ENCODE data around the gene LIPA. TPM values are rescaled to one million over a fixed set of nuclear protein-coding genes. Genes with fewer than 3 reads are reported as not detected.

LIPA gene
- total and polyA plus RNA-seq, 9 of the 15 experiments (the other 6 are each of a cell fraction or from before 2014, with no cell fraction given) = 0.07 to 0.40 (median 0.15) TPM; not detected in 1

- H3K9ac ChIP-seq (ENCODE audit: insufficient read depth in 1 of 2, low read depth in 2 of 2, low read length in 2 of 2) = no peak overlapping the region
- intact Hi-C loops (cut with micrococcal nuclease) = no loop called here
- 0% methylated on average over 2 of the region's 2 CpGs for WGBS (ENCODE audit: insufficient coverage, low coverage, missing lambda C conversion rate)
- in situ Hi-C loops (cut with MboI) = no loop called here
- H2AFZ ChIP-seq (ENCODE audit: low read depth, low read length) = no peak overlapping the region
- H3K4me2 ChIP-seq (ENCODE audit: insufficient read depth, low read length) = no peak overlapping the region
- no peaks in the 10 kb centered on the region for H3K9me1 ChIP-seq (ENCODE audit: control insufficient read depth, insufficient read depth, low read length)
- ChIA-PET POLR2A (no interaction called here), CTCF (ENCODE audit: low intra/inter-chr PET ratio) (no interaction called here)
- TF ChIP-seq, protein P1, sequence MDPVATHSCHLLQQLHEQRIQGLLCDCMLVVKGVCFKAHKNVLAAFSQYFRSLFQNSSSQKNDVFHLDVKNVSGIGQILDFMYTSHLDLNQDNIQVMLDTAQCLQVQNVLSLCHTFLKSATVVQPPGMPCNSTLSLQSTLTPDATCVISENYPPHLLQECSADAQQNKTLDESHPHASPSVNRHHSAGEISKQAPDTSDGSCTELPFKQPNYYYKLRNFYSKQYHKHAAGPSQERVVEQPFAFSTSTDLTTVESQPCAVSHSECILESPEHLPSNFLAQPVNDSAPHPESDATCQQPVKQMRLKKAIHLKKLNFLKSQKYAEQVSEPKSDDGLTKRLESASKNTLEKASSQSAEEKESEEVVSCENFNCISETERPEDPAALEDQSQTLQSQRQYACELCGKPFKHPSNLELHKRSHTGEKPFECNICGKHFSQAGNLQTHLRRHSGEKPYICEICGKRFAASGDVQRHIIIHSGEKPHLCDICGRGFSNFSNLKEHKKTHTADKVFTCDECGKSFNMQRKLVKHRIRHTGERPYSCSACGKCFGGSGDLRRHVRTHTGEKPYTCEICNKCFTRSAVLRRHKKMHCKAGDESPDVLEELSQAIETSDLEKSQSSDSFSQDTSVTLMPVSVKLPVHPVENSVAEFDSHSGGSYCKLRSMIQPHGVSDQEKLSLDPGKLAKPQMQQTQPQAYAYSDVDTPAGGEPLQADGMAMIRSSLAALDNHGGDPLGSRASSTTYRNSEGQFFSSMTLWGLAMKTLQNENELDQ (CRISPR knock-in tag; IDR thresholded peaks at IDR 0.05; ENCODE audit: borderline replicate concordance) = no peak
- TF ChIP-seq, protein P2, sequence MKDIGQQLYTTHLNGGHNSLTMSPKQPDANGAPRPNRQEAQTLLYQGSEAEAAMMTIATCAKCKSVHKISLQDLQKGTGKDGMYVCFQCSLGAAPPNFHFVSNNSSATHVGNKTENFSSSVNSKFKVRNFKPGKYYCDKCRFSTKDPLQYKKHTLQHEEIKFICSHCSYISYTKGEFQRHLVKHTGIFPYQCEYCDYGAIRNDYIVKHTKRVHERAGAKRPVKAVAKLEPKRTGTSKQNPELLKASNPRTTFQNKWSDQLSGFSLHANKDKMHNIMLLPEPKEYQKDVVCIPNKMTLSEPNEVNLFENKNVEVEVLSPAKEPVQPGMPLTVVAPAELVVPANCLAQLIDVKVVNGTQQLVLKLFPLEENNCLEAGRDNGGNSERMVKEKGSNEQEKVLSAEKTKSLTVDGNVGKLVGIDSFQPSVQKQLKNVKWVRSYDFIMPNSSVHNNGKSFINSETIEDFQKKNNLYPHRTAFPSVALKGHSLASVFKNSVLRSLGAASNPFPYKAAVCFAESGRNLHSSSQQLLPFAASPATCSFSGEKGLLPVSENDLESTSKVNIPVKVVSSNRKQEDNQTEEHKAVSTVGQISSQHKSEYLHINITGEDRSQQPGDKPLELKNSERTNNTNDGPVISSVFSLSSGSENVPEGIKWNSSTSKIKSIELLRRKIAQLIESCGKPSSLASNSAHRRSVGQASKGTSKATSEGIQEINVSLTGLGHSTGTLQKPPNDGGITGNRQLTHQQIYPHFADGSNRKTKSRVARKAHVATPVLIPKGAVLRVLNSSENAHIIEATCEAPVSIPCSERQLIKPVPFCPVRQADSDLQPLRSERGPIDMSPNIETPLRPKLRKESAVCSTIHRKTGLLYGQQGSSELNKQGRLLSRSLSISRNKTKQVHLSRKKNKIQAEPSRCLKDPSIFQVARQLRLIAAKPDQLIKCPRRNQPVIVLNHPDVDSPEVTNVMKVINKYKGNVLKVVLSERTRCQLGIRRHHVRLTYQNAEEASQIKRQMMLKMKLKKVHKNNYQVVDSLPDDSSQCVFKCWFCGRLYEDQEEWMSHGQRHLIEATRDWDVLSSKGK (CRISPR knock-in tag; IDR thresholded peaks at IDR 0.05) = no peak
- no peak for TF ChIP-seq BRCA1 (IDR thresholded peaks at IDR 0.05)
- TF ChIP-seq BRCA1 (CRISPR knock-in tag; IDR thresholded peaks at IDR 0.05) = no peak
- no peak for TF ChIP-seq FOS (IDR thresholded peaks at IDR 0.05; ENCODE audit: extremely low read depth, insufficient read length)
- TF ChIP-seq CAMTA2 (CRISPR knock-in tag; conservative IDR thresholded peaks at IDR 0.05) = no peak
- TF ChIP-seq DMBX1 (CRISPR knock-in tag; IDR thresholded peaks at IDR 0.05; ENCODE audit: borderline replicate concordance) = no peak
- TF ChIP-seq KHSRP (IDR thresholded peaks at IDR 0.05) = no peak
- no peak for TF ChIP-seq XRCC3 (IDR thresholded peaks at IDR 0.05)
- no peak for TF ChIP-seq BMI1 (IDR thresholded peaks at IDR 0.05; ENCODE audit: low read length)
- TF ChIP-seq ZNF79 (CRISPR knock-in tag; IDR thresholded peaks at IDR 0.05; ENCODE audit: low read depth) = no peak
- no peak for TF ChIP-seq NEUROD1 (IDR thresholded peaks at IDR 0.05; ENCODE audit: borderline replicate concordance, low read depth, low read length, partially characterized antibody)
- TF ChIP-seq DACH1 (IDR thresholded peaks at IDR 0.05; ENCODE audit: partially characterized antibody) = no peak
- no peak for TF ChIP-seq ZNF12 (CRISPR knock-in tag; IDR thresholded peaks at IDR 0.05)
- TF ChIP-seq, protein P3, sequence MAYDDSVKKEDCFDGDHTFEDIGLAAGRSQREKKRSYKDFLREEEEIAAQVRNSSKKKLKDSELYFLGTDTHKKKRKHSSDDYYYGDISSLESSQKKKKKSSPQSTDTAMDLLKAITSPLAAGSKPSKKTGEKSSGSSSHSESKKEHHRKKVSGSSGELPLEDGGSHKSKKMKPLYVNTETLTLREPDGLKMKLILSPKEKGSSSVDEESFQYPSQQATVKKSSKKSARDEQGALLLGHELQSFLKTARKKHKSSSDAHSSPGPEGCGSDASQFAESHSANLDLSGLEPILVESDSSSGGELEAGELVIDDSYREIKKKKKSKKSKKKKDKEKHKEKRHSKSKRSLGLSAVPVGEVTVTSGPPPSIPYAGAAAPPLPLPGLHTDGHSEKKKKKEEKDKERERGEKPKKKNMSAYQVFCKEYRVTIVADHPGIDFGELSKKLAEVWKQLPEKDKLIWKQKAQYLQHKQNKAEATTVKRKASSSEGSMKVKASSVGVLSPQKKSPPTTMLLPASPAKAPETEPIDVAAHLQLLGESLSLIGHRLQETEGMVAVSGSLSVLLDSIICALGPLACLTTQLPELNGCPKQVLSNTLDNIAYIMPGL (CRISPR knock-in tag; IDR thresholded peaks at IDR 0.05) = no peak
- H3K4me1 ChIP-seq (replicated peaks in 1 of 2; ENCODE audit: control insufficient read depth in 2 of 2, insufficient read depth in 2 of 2, low read length in 2 of 2) = peaks cover 0 to 3% of the 10 kb centered on the region in 2 experiments; a peak in 2 of 5 replicates
- H3K36me3 ChIP-seq (ENCODE audit: control insufficient read depth, insufficient read depth, low read length) = no peaks in the 10 kb centered on the region
- H3K79me2 ChIP-seq (ENCODE audit: control insufficient read depth, insufficient read depth, low read length) = no peaks in the 10 kb centered on the region
- no peaks in the 10 kb centered on the region for H4K20me1 ChIP-seq (replicated peaks; ENCODE audit: control insufficient read depth, insufficient read depth, low read length)
- peaks cover 3 to 7% of the 10 kb centered on the region in 2 experiments; a peak in 3 of 5 replicates for H3K27me3 ChIP-seq (ENCODE audit: control insufficient read depth in 2 of 2, insufficient read depth in 2 of 2, low read length in 2 of 2)
- no peak for ATAC-seq
- no peak for DNase-seq (ENCODE audit: extremely low read depth in 1 of 4, low spot score in 3 of 4)
- H3K27ac ChIP-seq (ENCODE audit: extremely low read depth, low read depth, low read length) = no peak overlapping the region
- FAIRE-seq = no peak
- H3K4me3 ChIP-seq = no peak overlapping the region
- no TSS peak for BruUV-seq (replicated peaks)
- H3K9me3 ChIP-seq (replicated peaks; ENCODE audit: control insufficient read depth, insufficient read depth, low read depth, low read length) = no peaks in the 10 kb centered on the region
Observed at GRCh38 chr10:89202033-89202425, 49.5 kb downstream of the LIPA start.

Data from K562 (cell line).